Progenitor cell of endocrine pancreas (in vitro differentiated cells): ENCODE data around the gene CAMKMT. TPM values are rescaled to one million over a fixed set of nuclear protein-coding genes. Genes with fewer than 3 reads are reported as not detected.

Source experiments
- DNase-seq: peaks from one replicate; pipeline ENCODE4 v3.0.0; 2021; ENCODE audit warnings: low spot score; ENCODE audit not compliant: unreplicated experiment
- H3K27ac Mint-ChIP-seq: 2 replicates; pipeline ENCODE4 v1.8.0; 2021; ENCODE audit warnings: mild to moderate bottlenecking, moderate library complexity, mixed read lengths
- H3K27me3 Mint-ChIP-seq: 2 replicates; pipeline ENCODE4 v1.8.0; 2021; ENCODE audit warnings: mixed read lengths
- H3K36me3 Mint-ChIP-seq: 2 replicates; pipeline ENCODE4 v1.8.0; 2022; ENCODE audit warnings: mixed read lengths; ENCODE audit not compliant: insufficient read depth
- H3K4me1 Mint-ChIP-seq: 2 replicates; pipeline ENCODE4 v1.8.0; 2021; ENCODE audit warnings: low read depth, mixed read lengths
- H3K4me3 Mint-ChIP-seq: 2 replicates; pipeline ENCODE4 v1.8.0; 2021; ENCODE audit warnings: low read depth, mild to moderate bottlenecking, moderate library complexity, mixed read lengths
- H3K9me3 Mint-ChIP-seq: 2 replicates; pipeline ENCODE4 v1.8.0; 2021; ENCODE audit warnings: low read depth, mixed read lengths
- CTCF ChIP-seq: fragments of 200-600 bp; sonication (generic); IDR thresholded peaks from one replicate; pipeline ENCODE4 v1.5.0; 2021; ENCODE audit warnings: antibody characterized with exemption, mild to moderate bottlenecking; ENCODE audit not compliant: unreplicated experiment
- total RNA-seq: library from RNA; stranded (reverse); gene quantifications from 2 replicates; pipeline ENCODE4 v1.2.1, GENCODE V29; 2021

The CAMKMT gene
- total RNA-seq, 1 donor from 2014 or later = 20.3 TPM

DNA sequence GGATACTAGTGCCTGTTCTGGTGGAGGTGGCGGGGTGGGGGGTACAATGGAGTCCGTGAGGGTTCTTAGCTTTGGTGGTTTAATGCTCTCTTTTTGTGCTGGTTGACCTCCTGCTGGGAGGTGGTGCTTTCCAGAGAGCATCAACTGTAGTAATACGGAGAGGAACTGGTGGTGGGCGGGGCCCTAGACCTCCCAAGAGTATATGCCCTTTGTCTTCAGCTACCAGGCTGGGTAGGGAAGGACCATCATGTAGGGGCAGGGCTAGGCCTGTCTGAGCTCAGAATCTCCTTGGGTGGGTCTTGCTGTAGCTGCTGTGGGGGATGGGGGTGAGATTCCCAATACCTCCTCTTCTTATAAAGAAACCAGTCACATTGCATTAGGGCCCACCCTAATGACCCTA lies 27.1 kb downstream of the CAMKMT start:
- peaks cover 2% of the 10 kb centered on the region for H3K4me1 Mint-ChIP-seq
- H3K27ac Mint-ChIP-seq = no peak overlapping the region

GRCh38 chr2:44389895-44390294 lies 28.1 kb downstream of the CAMKMT start:
- Mint-ChIP-seq H3K4me1 (peaks cover 2% of the 10 kb centered on the region), H3K27ac (no peak overlapping the region), H3K9me3 (peaks cover 28% of the 10 kb centered on the region), H3K27me3 (no peaks in the 10 kb centered on the region), H3K36me3 (peaks cover 18% of the 10 kb centered on the region), H3K4me3 (no peak overlapping the region)
- no peak for DNase-seq
- TF ChIP-seq CTCF = peak; percentile 33

More for the DNA sequence above, 27.1 kb downstream of the CAMKMT start:
- no peak for TF ChIP-seq CTCF
- H3K36me3 Mint-ChIP-seq = peaks cover 28% of the 10 kb centered on the region
- no peak for DNase-seq
- peaks cover 34% of the 10 kb centered on the region for H3K9me3 Mint-ChIP-seq
- no peak overlapping the region for H3K4me3 Mint-ChIP-seq
- H3K27me3 Mint-ChIP-seq = no peaks in the 10 kb centered on the region

GRCh38 chr2:44392338-44392943 lies 30.7 kb downstream of the CAMKMT start:
- peak; percentile 18 for DNase-seq
- TF ChIP-seq CTCF = peak; percentile 82
- H3K4me1 Mint-ChIP-seq = peaks cover 2% of the 10 kb centered on the region
- peaks cover 10% of the 10 kb centered on the region for H3K9me3 Mint-ChIP-seq
- H3K4me3 Mint-ChIP-seq = no peak overlapping the region
- no peaks in the 10 kb centered on the region for H3K27me3 Mint-ChIP-seq
- H3K36me3 Mint-ChIP-seq = peaks cover 4% of the 10 kb centered on the region
- no peak overlapping the region for H3K27ac Mint-ChIP-seq

- no peak for TF ChIP-seq CTCF
- DNase-seq = no peak
- Mint-ChIP-seq H3K4me1 (peaks cover 5% of the 10 kb centered on the region), H3K9me3 (no peaks in the 10 kb centered on the region), H3K27ac (no peak overlapping the region), H3K4me3 (no peak overlapping the region), H3K27me3 (no peaks in the 10 kb centered on the region), H3K36me3 (peaks cover 4% of the 10 kb centered on the region)
Measured at GRCh38 chr2:44397447-44398175, 35.9 kb downstream of the CAMKMT start.

DNA sequence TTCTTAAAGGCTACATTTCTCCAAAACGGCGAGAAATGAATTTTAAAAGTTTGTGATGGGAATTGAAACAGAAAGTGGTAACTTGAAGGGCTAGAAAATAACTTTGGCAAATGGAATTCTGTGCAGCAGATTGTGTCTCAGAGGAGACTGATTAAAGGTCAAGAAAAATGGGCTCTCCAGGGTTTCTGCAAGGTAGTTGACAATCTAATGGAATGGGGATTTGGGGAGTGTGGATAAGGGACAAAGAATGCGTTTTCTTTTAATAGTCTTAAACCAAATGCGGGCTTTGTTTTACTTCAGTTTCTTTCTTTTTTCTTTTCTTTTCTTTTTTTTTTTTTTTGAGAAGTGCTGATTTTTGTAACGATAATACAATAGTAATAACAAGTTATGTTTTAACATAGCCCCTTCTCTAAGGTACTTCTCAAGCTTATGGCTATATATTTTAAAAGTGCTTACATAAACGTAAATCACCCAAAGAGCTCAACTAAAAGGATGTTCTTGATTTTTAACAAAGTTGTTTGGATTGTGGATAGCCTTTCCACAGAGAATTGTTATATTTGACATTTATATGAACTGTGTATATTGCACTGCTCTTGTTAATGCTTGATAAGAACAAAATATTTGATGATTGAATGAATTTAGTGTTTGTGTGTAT lies 36.6 kb downstream of the CAMKMT start:
- TF ChIP-seq CTCF = no peak
- no peak overlapping the region for H3K27ac Mint-ChIP-seq
- no peaks in the 10 kb centered on the region for H3K9me3 Mint-ChIP-seq
- no peaks in the 10 kb centered on the region for H3K27me3 Mint-ChIP-seq
- peaks cover 5% of the 10 kb centered on the region for H3K36me3 Mint-ChIP-seq
- H3K4me3 Mint-ChIP-seq = no peak overlapping the region
- H3K4me1 Mint-ChIP-seq = peaks cover 5% of the 10 kb centered on the region
- no peak for DNase-seq
